Motor neuron (in vitro differentiated cells): ENCODE measurements around the gene ZNF280D. TPM values are rescaled to one million over a fixed set of nuclear protein-coding genes. Genes with fewer than 3 reads are reported as not detected.

Experiments
- ATAC-seq, 8 experiments: fragments of 200-7000 bp; cut with Tn5 transposase; replicated peaks in 6 of 8; 2 replicates each; pipeline ENCODE4 v1.8.0; 2021; ENCODE audit warnings: mild to moderate bottlenecking in 8 of 8, moderate library complexity in 8 of 8
- H3K27ac ChIP-seq, 2 donors: fragments of 250-450 bp; sonication (Bioruptor Pico); 2 replicates each; pipeline ENCODE4 v1.9.0; 2021; ENCODE audit warnings: antibody characterized with exemption in 2 of 2, mild to moderate bottlenecking in 2 of 2, moderate library complexity in 1 of 2
- H3K4me1 ChIP-seq, 2 donors: fragments of 250-450 bp; sonication (Bioruptor Pico); replicated peaks in 1 of 2; 2 replicates each; pipeline ENCODE4 v1.6.1; 2021; ENCODE audit warnings: antibody characterized with exemption in 2 of 2, mild to moderate bottlenecking in 2 of 2, moderate library complexity in 1 of 2
- H3K4me3 ChIP-seq, 5 donors: fragments of 250-450 bp; sonication (Bioruptor Pico); 2 replicates each; pipeline ENCODE4 v1.9.0; 2021; ENCODE audit warnings: antibody characterized with exemption in 5 of 5, mild to moderate bottlenecking in 5 of 5, moderate library complexity in 4 of 5
- WGBS, 10 experiments: fragments of 450-650 bp; shearing (Covaris generic); methylation state at CpG; one replicate each; pipeline ENCODE4 v1.0.0; 2022; 5-methylcytosine and 5-hydroxymethylcytosine counted together
- in situ Hi-C, 9 experiments: fragments of 400-800 bp; cut with MboI; loops; one replicate each; pipeline ENCODE4 v1.15.0; 2021; ENCODE audit warnings: low sequenced_read_pairs in 9 of 9, low pct_unique_long_range_greater_than_20kb in 2 of 9; ENCODE audit not compliant: unreplicated experiment in 9 of 9
- total RNA-seq, 8 experiments: library from RNA; unstranded; fragments of 300-600 nt; gene quantifications; 2 replicates each; pipeline versions ENCODE4 v1.2.3 to v1.2.4, GENCODE V29; 2022

Gene ZNF280D
- total RNA-seq, 8 experiments from 2014 or later: 14.6 to 68.1 (median 34.1) TPM

- no peak for ATAC-seq
- no peak overlapping the region for H3K4me3 ChIP-seq
- no peak overlapping the region for H3K27ac ChIP-seq
- in situ Hi-C loops: no loop called here
- H3K4me1 ChIP-seq: no peaks in the 10 kb centered on the region
- 75 to 100% (median 89%) methylated on average over 2 of the region's 2 CpGs; no CpG with 5 or more reads in 1 of the 10 experiments for WGBS, 10 experiments
These were observed 92.8 kb downstream of the ZNF280D start for GRCh38 chr15:56640549-56640948.

GRCh38 chr15:56640127-56640526 lies 93.2 kb downstream of the ZNF280D start:
- peak in 1 of 8 experiments; percentile 30 for ATAC-seq
- Histone ChIP-seq H3K4me3 (no peak overlapping the region), H3K4me1 (no peaks in the 10 kb centered on the region), H3K27ac (no peak overlapping the region)
- in situ Hi-C loops: no loop called here

DNA sequence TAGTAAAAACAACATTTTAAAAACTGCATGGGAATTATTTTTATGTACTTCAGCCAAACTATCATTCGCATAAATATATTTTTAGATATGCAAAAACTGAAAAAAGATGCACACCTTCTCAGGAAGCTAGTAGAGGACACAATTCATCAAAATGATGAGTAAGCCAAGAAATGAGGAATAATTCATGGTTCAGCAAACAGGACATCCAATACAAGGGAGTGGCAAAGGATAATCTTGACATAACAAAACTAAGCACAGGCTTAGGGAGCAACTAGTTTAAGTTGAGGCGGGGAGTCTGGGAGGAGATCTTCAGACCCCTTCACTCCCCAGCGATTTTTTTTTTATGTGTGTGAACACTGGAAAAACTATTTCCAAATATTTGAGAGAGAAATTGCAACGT lies 93.7 kb downstream of the ZNF280D start:
- in situ Hi-C loops: no loop called here
- peak in 3 of 8 experiments; percentile 47 to 92 (median 86) for ATAC-seq
- 19 to 87% (median 61%) methylated on average over 1 to 4 of the region's 4 CpGs for WGBS, 10 experiments
- H3K4me1 ChIP-seq: no peaks in the 10 kb centered on the region
- no peak overlapping the region for H3K4me3 ChIP-seq
- no peak overlapping the region for H3K27ac ChIP-seq

- in situ Hi-C loops: no loop called here
- no peak for ATAC-seq
These were observed 101.5 kb downstream of the ZNF280D start for GRCh38 chr15:56631765-56632164.

GRCh38 chr15:56628893-56629532 lies 104.3 kb downstream of the ZNF280D start:
- in situ Hi-C loops: no loop called here
- WGBS, 10 experiments: 90 to 100% (median 97%) methylated on average over 1 to 2 of the region's 2 CpGs; no CpG with 5 or more reads in 2 of the 10 experiments
- H3K4me1 ChIP-seq: no peaks in the 10 kb centered on the region
- H3K4me3 ChIP-seq: no peak overlapping the region
- no peak overlapping the region for H3K27ac ChIP-seq
- ATAC-seq: no peak

More at GRCh38 chr15:56631765-56632164, 101.5 kb downstream of the ZNF280D start:
- Histone ChIP-seq H3K4me1 (no peaks in the 10 kb centered on the region), H3K27ac (no peak overlapping the region), H3K4me3 (no peak overlapping the region)
- 45 to 100% (median 93%) methylated on average over 2 to 3 of the region's 3 CpGs for WGBS, 10 experiments

DNA sequence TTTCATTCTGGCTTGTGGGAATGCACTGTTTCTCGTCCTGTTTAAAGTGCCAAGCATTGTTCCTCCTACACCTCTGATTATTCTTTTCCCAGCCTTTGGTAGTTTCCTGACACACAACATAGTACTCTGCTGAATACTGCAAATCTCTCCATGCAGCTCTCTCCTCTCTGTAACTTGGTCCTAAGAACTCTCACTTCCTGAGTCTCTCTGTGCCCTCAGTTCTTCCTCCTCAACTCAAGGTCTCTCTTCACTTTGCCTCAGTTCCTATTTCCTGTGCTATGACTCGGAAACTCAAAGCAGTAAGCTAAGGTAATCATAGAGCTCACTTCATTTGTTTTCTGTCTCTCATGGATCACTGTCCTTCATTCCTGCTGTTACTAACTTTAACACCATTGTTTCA lies 113.4 kb downstream of the ZNF280D start:
- ATAC-seq: peak in 1 of 8 experiments; percentile 23
- no peaks in the 10 kb centered on the region for H3K4me1 ChIP-seq
- no peak overlapping the region for H3K27ac ChIP-seq
- no peak overlapping the region for H3K4me3 ChIP-seq
- in situ Hi-C loops: no loop called here
- 6 to 100% (median 46%) methylated on average over 1 to 2 of the region's 2 CpGs for WGBS, 10 experiments

DNA sequence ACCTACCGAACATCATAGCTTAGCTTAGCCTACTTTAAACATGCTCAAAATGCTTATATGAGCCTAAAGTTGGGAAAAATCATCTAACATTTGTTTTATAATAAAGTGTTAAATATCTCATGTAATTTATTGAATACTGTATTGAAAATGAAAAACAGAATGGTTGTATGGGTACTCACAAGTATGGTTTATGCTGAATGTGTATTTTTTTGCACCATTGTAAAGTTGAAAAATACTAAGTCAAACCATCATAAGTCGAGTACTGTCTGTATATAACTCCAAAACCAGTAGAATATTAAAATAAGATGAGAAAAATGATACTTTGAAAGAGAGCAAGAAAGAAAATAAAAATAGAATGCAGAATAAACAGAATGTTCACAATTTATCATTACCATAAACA lies 115.7 kb downstream of the ZNF280D start:
- in situ Hi-C loops: no loop called here
- whole genome bisulfite sequencing, 10 experiments: 54 to 95% (median 83%) methylated on average over 1 to 2 of the region's 2 CpGs
- H3K4me3 ChIP-seq: no peak overlapping the region
- no peaks in the 10 kb centered on the region for H3K4me1 ChIP-seq
- ATAC-seq: no peak
- H3K27ac ChIP-seq: no peak overlapping the region

DNA sequence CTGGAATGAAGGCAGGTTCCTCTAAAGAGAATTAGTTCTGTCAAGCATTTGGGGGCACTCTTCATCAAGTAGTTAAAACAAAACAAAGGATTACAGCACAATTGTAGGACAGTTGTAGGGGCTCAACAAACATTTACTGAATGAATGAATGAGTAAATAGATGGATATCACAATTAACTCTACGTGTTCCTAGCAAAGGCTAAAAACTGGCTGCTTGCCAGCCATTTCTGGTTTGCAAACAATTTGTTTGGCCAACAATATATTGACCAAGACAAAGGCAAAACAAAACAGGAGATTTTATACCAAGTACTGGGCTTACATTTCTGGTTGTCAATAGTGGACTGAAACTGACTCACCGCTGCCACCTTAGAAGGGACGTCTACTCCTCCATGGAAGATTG lies 116.8 kb downstream of the ZNF280D start:
- Histone ChIP-seq H3K4me3 (no peak overlapping the region), H3K27ac (no peak overlapping the region), H3K4me1 (no peaks in the 10 kb centered on the region)
- ATAC-seq: no peak
- WGBS, 10 experiments: 60 to 100% (median 73%) methylated on average over 1 to 3 of the region's 3 CpGs; no CpG with 5 or more reads in 1 of the 10 experiments
- in situ Hi-C loops: no loop called here

DNA sequence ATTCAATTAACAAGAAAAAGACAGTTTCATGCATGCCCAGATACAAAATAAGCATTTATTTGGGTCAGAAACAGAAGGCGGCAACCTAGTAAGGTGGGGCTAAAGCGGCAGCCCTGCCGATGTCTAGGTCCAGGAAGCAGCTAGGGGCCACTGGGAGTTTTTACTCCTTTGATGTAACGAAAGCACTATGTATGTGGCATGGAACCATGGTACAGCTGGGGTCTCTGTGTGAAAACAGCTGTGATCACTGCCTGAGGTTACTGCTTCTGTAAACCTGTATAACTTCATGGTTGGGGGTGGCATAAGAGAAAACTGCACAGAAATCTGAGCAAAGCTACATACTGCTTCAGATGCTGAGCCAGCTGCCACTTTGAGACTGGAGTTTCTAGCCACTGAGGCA lies 119.5 kb downstream of the ZNF280D start:
- in situ Hi-C loops: no loop called here
- no peaks in the 10 kb centered on the region for H3K4me1 ChIP-seq
- H3K4me3 ChIP-seq: no peak overlapping the region
- no peak overlapping the region for H3K27ac ChIP-seq
- no peak for ATAC-seq
- WGBS, 10 experiments: 83 to 100% (median 93%) methylated on average over 1 to 4 of the region's 4 CpGs; no CpG with 5 or more reads in 1 of the 10 experiments

DNA sequence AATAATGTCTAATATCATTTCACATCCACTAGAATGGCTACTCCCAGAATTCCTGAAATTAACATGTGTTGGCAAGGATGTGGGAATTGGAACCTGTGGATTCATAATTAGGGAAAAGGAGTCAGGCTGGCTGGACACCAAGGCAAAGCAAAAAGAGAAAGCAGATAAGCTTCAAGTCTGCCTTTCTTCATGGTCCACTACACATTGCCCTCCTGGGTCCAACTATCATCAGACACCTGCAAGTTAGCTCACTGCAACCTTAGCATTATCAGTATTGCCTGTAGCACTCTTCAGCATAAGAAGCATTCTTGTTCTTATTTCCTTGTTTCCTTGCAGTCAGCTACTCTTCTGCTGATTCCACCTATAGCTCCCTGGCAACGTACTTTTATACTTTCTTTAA lies 124.3 kb downstream of the ZNF280D start:
- Histone ChIP-seq H3K27ac (no peak overlapping the region), H3K4me3 (no peak overlapping the region), H3K4me1 (no peaks in the 10 kb centered on the region)
- in situ Hi-C loops: no loop called here
- WGBS, 10 experiments: 29 to 86% (median 60%) methylated on average over 1 of the region's 1 CpG; no CpG with 5 or more reads in 3 of the 10 experiments
- ATAC-seq: no peak

DNA sequence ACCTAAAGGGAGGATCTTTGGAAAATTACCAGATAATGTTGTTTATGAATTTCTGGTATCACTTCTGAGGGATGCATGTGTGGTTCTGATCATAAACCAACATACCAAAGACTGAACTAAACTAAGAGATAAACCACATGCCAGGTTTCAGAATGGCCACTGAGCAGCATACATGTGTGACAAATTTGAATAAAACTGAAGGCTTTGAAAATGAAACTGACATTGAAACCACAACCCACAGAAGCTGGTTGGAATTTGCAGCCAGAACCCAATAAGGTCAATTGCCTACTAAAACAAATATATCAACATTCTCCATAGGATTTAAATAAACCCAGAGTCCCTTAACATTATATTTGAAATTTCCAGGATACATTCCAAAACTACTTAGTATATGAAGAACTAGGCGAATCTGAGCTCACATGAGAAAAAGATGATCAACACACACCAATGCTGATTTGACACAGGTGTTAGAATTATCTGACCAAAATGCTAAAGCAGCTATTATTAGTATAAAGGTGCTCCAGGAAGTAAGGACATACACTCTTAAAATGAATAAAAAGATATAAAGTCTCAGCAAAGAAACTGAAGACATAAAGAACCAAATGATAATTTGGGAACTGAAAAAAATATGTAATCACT lies 125.0 kb downstream of the ZNF280D start:
- peak in 2 of 8 experiments; percentile 26 to 37 for ATAC-seq
- WGBS, 10 experiments: 10 to 83% (median 56%) methylated on average over 1 of the region's 1 CpG; no CpG with 5 or more reads in 3 of the 10 experiments
- H3K27ac ChIP-seq: no peak overlapping the region
- no peaks in the 10 kb centered on the region for H3K4me1 ChIP-seq
- H3K4me3 ChIP-seq: no peak overlapping the region
- in situ Hi-C loops: no loop called here

DNA sequence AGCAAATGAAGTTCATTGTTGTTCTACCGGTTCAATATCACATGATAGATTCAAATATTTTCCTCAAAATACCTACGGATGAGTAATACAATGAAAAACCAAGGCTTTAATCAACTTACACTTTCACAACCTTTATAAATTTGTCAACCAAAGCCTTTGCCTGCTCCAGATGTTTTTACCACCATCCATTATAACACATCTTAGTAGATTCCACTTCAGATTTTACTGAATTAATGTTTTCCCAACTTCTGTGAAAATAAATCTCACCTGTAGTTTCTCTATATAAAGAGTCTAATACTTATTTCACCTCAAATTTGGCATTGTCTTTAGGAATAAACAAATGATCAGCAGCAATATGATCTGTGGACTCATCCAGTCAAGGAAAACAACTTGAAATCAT lies 131.1 kb downstream of the ZNF280D start:
- no peak for ATAC-seq
- in situ Hi-C loops: no loop called here
- Histone ChIP-seq H3K27ac (no peak overlapping the region), H3K4me3 (no peak overlapping the region), H3K4me1 (no peaks in the 10 kb centered on the region)
- 44 to 100% (median 86%) methylated on average over 1 to 2 of the region's 2 CpGs for WGBS, 10 experiments

- in situ Hi-C loops: no loop called here
- WGBS, 10 experiments: 89 to 100% (median 95%) methylated on average over 1 of the region's 1 CpG; no CpG with 5 or more reads in 1 of the 10 experiments
These were observed 132.9 kb downstream of the ZNF280D start for GRCh38 chr15:56600380-56600779.

GRCh38 chr15:56598991-56599390 lies 134.3 kb downstream of the ZNF280D start:
- H3K4me1 ChIP-seq: no peaks in the 10 kb centered on the region
- ATAC-seq: peak in 1 of 8 experiments; percentile 38
- in situ Hi-C loops: no loop called here
- no peak overlapping the region for H3K27ac ChIP-seq
- 47 to 100% (median 92%) methylated on average over 1 to 4 of the region's 5 CpGs; no CpG with 5 or more reads in 1 of the 10 experiments for WGBS, 10 experiments
- H3K4me3 ChIP-seq: no peak overlapping the region

More at GRCh38 chr15:56600380-56600779, 132.9 kb downstream of the ZNF280D start:
- H3K4me1 ChIP-seq: no peaks in the 10 kb centered on the region
- H3K4me3 ChIP-seq: no peak overlapping the region
- no peak for ATAC-seq
- H3K27ac ChIP-seq: no peak overlapping the region
